CD4-positive, alpha-beta T cell (primary cell): ENCODE measurements around the gene ENSA. TPM values are rescaled to one million over a fixed set of nuclear protein-coding genes. Genes with fewer than 3 reads are reported as not detected.

ENCODE experiments used
- ATAC-seq: fragments of 200-7000 bp; cut with Tn5 transposase; one replicate; pipeline ENCODE4 v1.10.0; 2022; ENCODE audit warnings: mild to moderate bottlenecking; ENCODE audit not compliant: poor library complexity
- CTCF ChIA-PET: fragments of 350-600 bp; sonication (Branson Sonifier 250); formaldehyde crosslinking; loops from one replicate; lab custom pipeline; 2021; ENCODE audit warnings: antibody characterized with exemption, inconsistent platforms; lab: Charles Lee
- POLR2A ChIA-PET: fragments of 350-600 bp; sonication (Branson Sonifier 250); formaldehyde crosslinking; loops from one replicate; lab custom pipeline; 2021; ENCODE audit warnings: antibody characterized with exemption, inconsistent platforms; lab: Charles Lee
- DNase-seq, 14 experiments: peaks; one replicate each; pipeline ENCODE4 v3.0.0-alpha.2; 2013 to 2020; ENCODE audit warnings: mixed read lengths in 2 of 14
- H3K27ac ChIP-seq, 2 donors: one replicate each; pipeline versions ENCODE4 v1.5.1 to v1.7.0; 2013; ENCODE audit warnings: low read length in 2 of 2, low read depth in 1 of 2, mild to moderate bottlenecking in 1 of 2
- H3K27me3 ChIP-seq, 2 experiments: 1 replicate in 1 of 2; 2 replicates in 1 of 2; pipeline versions ENCODE4 v1.6.1 to v1.7.0; 2013; ENCODE audit warnings: low read length in 2 of 2, control low read depth in 1 of 2, mild to moderate bottlenecking in 1 of 2, moderate library complexity in 1 of 2; ENCODE audit not compliant: insufficient read depth in 2 of 2, control insufficient read depth in 1 of 2
- H3K36me3 ChIP-seq: one replicate; pipeline ENCODE4 v1.6.1; 2013; ENCODE audit warnings: low read length, control low read depth; ENCODE audit not compliant: insufficient read depth
- H3K4me1 ChIP-seq: one replicate; pipeline ENCODE4 v1.6.1; 2013; ENCODE audit warnings: low read length, control low read depth; ENCODE audit not compliant: insufficient read depth
- H3K4me3 ChIP-seq: one replicate; pipeline ENCODE4 v1.5.1; 2013; ENCODE audit warnings: mild to moderate bottlenecking, low read length, moderate library complexity
- H3K9me3 ChIP-seq, 2 experiments: 1 replicate in 1 of 2; 2 replicates in 1 of 2; pipeline versions ENCODE4 v1.6.1 to v1.7.0; 2013; ENCODE audit warnings: low read length in 2 of 2, mild to moderate bottlenecking in 2 of 2, control low read depth in 1 of 2, moderate library complexity in 1 of 2; ENCODE audit not compliant: control insufficient read depth in 1 of 2, insufficient read depth in 1 of 2
- H3K27ac Mint-ChIP-seq: one replicate; pipeline ENCODE4 v1.8.0; 2020; ENCODE audit warnings: mixed read lengths
- H3K27me3 Mint-ChIP-seq: one replicate; pipeline ENCODE4 v1.8.0; 2021; ENCODE audit warnings: mixed read lengths
- H3K36me3 Mint-ChIP-seq: one replicate; pipeline ENCODE4 v1.8.0; 2021; ENCODE audit warnings: low read depth, mixed read lengths
- H3K4me1 Mint-ChIP-seq: one replicate; pipeline ENCODE4 v1.8.0; 2021; ENCODE audit warnings: low read depth, mixed read lengths
- H3K4me3 Mint-ChIP-seq: one replicate; pipeline ENCODE4 v1.8.0; 2020; ENCODE audit warnings: mild to moderate bottlenecking, mixed read lengths
- H3K9me3 Mint-ChIP-seq: one replicate; pipeline ENCODE4 v1.8.0; 2020; ENCODE audit warnings: mixed read lengths
- CTCF ChIP-seq: fragments of 200-600 bp; IDR thresholded peaks from one replicate; pipeline ENCODE4 v1.8.0; 2022; ENCODE audit warnings: antibody characterized with exemption, mild to moderate bottlenecking
- intact Hi-C, 2 experiments: fragments of 100-400 bp; cut with DNase I in 1 of 2; cut with micrococcal nuclease in 1 of 2; formaldehyde crosslinking; loops; one replicate each; pipeline versions ENCODE4 v1.15.1 to v1.9.0; 2023 to 2025; cut with DNase I, micrococcal nuclease
- polyA plus RNA-seq, 2 donors: library from polyadenylated mRNA; unstranded; fragments of 120-200 nt; gene quantifications; one replicate each; pipeline ENCODE4 v1.2.1, GENCODE V29; 2013
- total RNA-seq, 174 experiments: library from RNA in 2 of 174; stranded (reverse) in 2 of 174; gene quantifications; one replicate each; pipeline ENCODE4 v1.2.3 and lab custom pipeline; 2021 to 2026

Gene ENSA, protein sequence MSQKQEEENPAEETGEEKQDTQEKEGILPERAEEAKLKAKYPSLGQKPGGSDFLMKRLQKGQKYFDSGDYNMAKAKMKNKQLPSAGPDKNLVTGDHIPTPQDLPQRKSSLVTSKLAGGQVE
- total RNA-seq (100 to 1,000 TPM; 132 to 137 TPM), total RNA-seq (lab: John Stamatoyannopoulos, UW) (94.0 to 215 (median 141) reads per million in 172 experiments)
- polyA plus RNA-seq (2013, experiment 1 of 2) = 111 TPM
- 123 TPM for polyA plus RNA-seq (2013, experiment 2 of 2)

DNA sequence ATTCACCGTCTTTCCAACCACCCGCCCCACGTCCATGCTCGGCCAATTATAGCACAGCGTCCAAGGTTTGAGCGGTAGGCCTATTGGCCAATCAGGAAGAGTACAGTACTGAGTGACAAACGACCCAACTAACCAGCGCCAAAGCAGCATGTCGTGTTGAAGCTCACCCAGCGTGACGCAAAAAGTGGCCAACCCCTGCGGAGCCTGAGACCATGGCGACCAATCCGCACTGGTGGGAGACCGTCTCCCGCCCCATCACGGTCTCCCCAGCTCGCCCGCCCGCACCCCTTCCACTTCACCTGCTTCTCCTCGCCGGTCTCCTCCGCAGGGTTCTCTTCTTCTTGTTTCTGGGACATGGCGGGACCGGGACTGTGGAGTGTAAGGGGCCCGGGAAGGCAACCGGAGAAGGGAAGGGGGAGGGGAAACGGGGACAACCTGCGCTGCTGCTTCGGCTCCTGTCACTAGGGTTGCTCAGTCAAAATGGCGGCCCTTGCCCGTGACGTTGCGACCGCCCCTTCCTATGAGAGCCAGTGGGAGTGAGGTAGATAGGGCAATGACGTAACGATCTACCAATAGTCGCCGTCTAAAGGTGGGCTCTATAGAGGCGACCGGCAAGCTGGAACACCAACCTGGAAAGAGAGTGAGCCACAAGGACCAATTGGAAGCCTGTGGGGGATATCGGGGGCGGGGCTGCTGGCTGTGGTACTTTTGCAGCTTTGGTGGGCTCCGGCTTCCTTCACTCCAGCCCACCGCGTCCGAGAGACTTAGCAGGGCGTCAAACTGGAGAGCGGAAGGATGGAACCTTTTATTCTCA, at the start of gene ENSA:
TSS of gene ENSA (minus strand) at position 498 of the 814 bp plus-strand sequence. CDS start at position 356, 142 bp downstream.
- Histone ChIP-seq H3K4me1 (peaks cover 24% of the 10 kb centered on the region), H3K4me3 (peak within 1 kb of the TSS; percentile 77), H3K36me3 (peaks cover 31% of the 10 kb centered on the region), H3K27ac (peak within 1 kb of the TSS; percentile 96 to 97), H3K9me3 (no peaks in the 10 kb centered on the region), H3K27me3 (no peaks in the 10 kb centered on the region)
- ATAC-seq = peak; percentile 85
- intact Hi-C loops = loop anchor here (1.0 to 10.0 kb wide), 6 partner anchors 18 to 525 kb away; partner anchors contain the start of genes MCL1 (in 2 of the 2), ARNT (in 1 of the 2), GOLPH3L (in 1 of the 2) and TNFAIP8L2 (in 1 of the 2)
- CTCF ChIA-PET = interaction anchor here (0.6 to 4.4 kb wide), 7 partner anchors 8 to 108 kb away, joined by 3 to 24 read pairs (median 4); no protein-coding TSS in a partner anchor
- H3K36me3 Mint-ChIP-seq = peaks cover 37% of the 10 kb centered on the region
- H3K4me1 Mint-ChIP-seq = peaks cover 21% of the 10 kb centered on the region
- peak; percentile 89 to 99 (median 92) for DNase-seq
- POLR2A ChIA-PET = interaction anchor here (0.6 to 14.1 kb wide), 37 partner anchors 8 to 742 kb away, joined by 3 to 501 read pairs (median 4); partner anchors contain the start of genes ANP32E, CTSS, FALEC and GOLPH3L
- no peak for TF ChIP-seq CTCF
- H3K27me3 Mint-ChIP-seq = no peaks in the 10 kb centered on the region
- H3K4me3 Mint-ChIP-seq = no peak within 1 kb of the TSS
- H3K9me3 Mint-ChIP-seq = no peaks in the 10 kb centered on the region
- H3K27ac Mint-ChIP-seq = no peak within 1 kb of the TSS

DNA sequence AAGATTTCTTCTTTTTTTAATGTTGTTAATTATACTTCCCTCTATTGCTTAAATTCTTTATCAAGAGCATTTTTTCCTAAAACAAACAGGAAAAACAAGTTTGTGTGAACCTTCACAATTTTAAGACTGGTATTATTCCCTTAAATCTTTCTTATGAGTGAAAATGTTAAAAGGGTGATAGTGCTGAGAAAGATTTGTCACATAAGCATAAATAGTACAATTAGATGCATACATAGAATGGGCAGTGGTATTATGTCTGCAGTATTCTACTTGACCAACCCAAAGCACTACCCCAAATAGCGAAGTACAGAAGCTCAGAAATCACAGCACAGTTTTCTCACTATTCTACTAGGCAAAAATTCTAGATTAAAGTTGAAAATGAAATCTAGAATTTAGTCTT, 49.6 kb upstream of the ENSA start:
- DNase-seq = no peak
- Histone ChIP-seq H3K4me3 (no peak overlapping the region), H3K9me3 (no peaks in the 10 kb centered on the region), H3K36me3 (peaks cover 34% of the 10 kb centered on the region), H3K27me3 (no peaks in the 10 kb centered on the region), H3K4me1 (peaks cover 2% of the 10 kb centered on the region), H3K27ac (no peak overlapping the region)
- Mint-ChIP-seq H3K9me3 (no peaks in the 10 kb centered on the region), H3K4me1 (peaks cover 21% of the 10 kb centered on the region), H3K27me3 (no peaks in the 10 kb centered on the region), H3K27ac (no peak overlapping the region), H3K4me3 (no peak overlapping the region), H3K36me3 (peaks cover 43% of the 10 kb centered on the region)
- CTCF ChIA-PET = interaction anchor here (0.5 kb wide), 1 partner anchor 48 kb away, joined by 3 read pairs; no protein-coding TSS in a partner anchor
- POLR2A ChIA-PET = no interaction called here
- intact Hi-C loops = loop anchor here in 1 of 2 experiments (10.0 kb wide), 1 partner anchor 126 kb away; the partner anchor contains the start of gene CTSK
- no peak for TF ChIP-seq CTCF
- ATAC-seq = no peak

- POLR2A ChIA-PET = no interaction called here
These were observed 45.5 kb upstream of the ENSA start for GRCh38 chr1:150674881-150675280.

More at GRCh38 chr1:150674881-150675280, 45.5 kb upstream of the ENSA start:
- no peak for ATAC-seq
- Mint-ChIP-seq H3K4me3 (no peak overlapping the region), H3K9me3 (no peaks in the 10 kb centered on the region), H3K27ac (no peak overlapping the region), H3K27me3 (no peaks in the 10 kb centered on the region), H3K36me3 (peaks cover 30% of the 10 kb centered on the region), H3K4me1 (peaks cover 13% of the 10 kb centered on the region)
- no peak for DNase-seq
- H3K27ac ChIP-seq = no peak overlapping the region
- no peaks in the 10 kb centered on the region for H3K27me3 ChIP-seq
- H3K9me3 ChIP-seq = no peaks in the 10 kb centered on the region
- no peak for TF ChIP-seq CTCF
- no peak overlapping the region for H3K4me3 ChIP-seq
- intact Hi-C loops = loop anchor here in 1 of 2 experiments (10.0 kb wide), 1 partner anchor 130 kb away; the partner anchor contains the start of gene CTSK
- CTCF ChIA-PET = no interaction called here
- peaks cover 17% of the 10 kb centered on the region for H3K36me3 ChIP-seq
- H3K4me1 ChIP-seq = no peaks in the 10 kb centered on the region
